Colonic mucosa (tissue), 4 donors: Measurements from ENCODE around the gene INTS6. TPM values are rescaled to one million over a fixed set of nuclear protein-coding genes. Genes with fewer than 3 reads are reported as not detected.

Source experiments
- DNase-seq: peaks from one replicate; pipeline ENCODE4 v3.0.0-alpha.2; 2020
- H3K27ac ChIP-seq: fragments of 200-600 bp; one replicate; pipeline ENCODE4 v1.8.0; 2021
- H3K27me3 ChIP-seq: fragments of 200-600 bp; one replicate; pipeline ENCODE4 v1.8.0; 2021
- H3K36me3 ChIP-seq: fragments of 200-600 bp; one replicate; pipeline ENCODE4 v1.8.0; 2021
- H3K4me1 ChIP-seq: fragments of 200-600 bp; one replicate; pipeline ENCODE4 v1.8.0; 2021; ENCODE audit warnings: mild to moderate bottlenecking
- H3K4me3 ChIP-seq: fragments of 200-600 bp; one replicate; pipeline ENCODE4 v1.8.0; 2021
- H3K9ac ChIP-seq, 2 donors: one replicate each; pipeline ENCODE4 v1.7.0; 2013; ENCODE audit warnings: control low read depth in 2 of 2, low read depth in 2 of 2, low read length in 2 of 2
- H3K9me3 ChIP-seq: fragments of 200-600 bp; one replicate; pipeline ENCODE4 v1.8.0; 2021
- CTCF ChIP-seq: fragments of 200-600 bp; IDR thresholded peaks from one replicate; pipeline ENCODE4 v1.8.0; 2022; ENCODE audit warnings: antibody characterized with exemption, mild to moderate bottlenecking
- intact Hi-C: fragments of 100-400 bp; cut with DNase I; formaldehyde crosslinking; loops from one replicate; pipeline ENCODE4 v1.14.1; 2022
- total RNA-seq, 2 donors: library from RNA; stranded (reverse); fragmentation: NEBNext Ultra II Directional in 1 of 2; extraction: Animal tissue kit (Norgen Biotek cat#: 25700) in 1 of 2; gene quantifications; one replicate each; pipeline ENCODE4 v1.2.1, GENCODE V29; 2021
- donor health status: healthy.
- donor health status: DM: no; HTN: no; CAD: no.
- donor health status: DM: no; HTN: no; CAD: no.

Gene INTS6
- total RNA-seq, 2 donors from 2014 or later = 30.8 to 32.3 TPM

GRCh38 chr13:51322826-51323225 is 130.0 kb downstream of the INTS6 start:
- Histone ChIP-seq H3K27ac (no peak overlapping the region), H3K4me1 (no peaks in the 10 kb centered on the region), H3K27me3 (no peaks in the 10 kb centered on the region), H3K4me3 (no peak overlapping the region), H3K9me3 (no peaks in the 10 kb centered on the region), H3K36me3 (no peaks in the 10 kb centered on the region), H3K9ac (no peak overlapping the region)
- intact Hi-C loops = no loop called here
- no peak for TF ChIP-seq CTCF
- no peak for DNase-seq

- no peaks in the 10 kb centered on the region for H3K36me3 ChIP-seq
- intact Hi-C loops = no loop called here
- no peak overlapping the region for H3K4me3 ChIP-seq
- no peak overlapping the region for H3K9ac ChIP-seq
- H3K4me1 ChIP-seq = no peaks in the 10 kb centered on the region
- DNase-seq = no peak
- H3K27me3 ChIP-seq = no peaks in the 10 kb centered on the region
- no peak for TF ChIP-seq CTCF
- no peaks in the 10 kb centered on the region for H3K9me3 ChIP-seq
- H3K27ac ChIP-seq = no peak overlapping the region
Observed at GRCh38 chr13:51321836-51322235, 131.0 kb downstream of the INTS6 start.

GRCh38 chr13:51318876-51319275 is 134.0 kb downstream of the INTS6 start:
- H3K36me3 ChIP-seq = no peaks in the 10 kb centered on the region
- no peak overlapping the region for H3K4me3 ChIP-seq
- H3K27me3 ChIP-seq = no peaks in the 10 kb centered on the region
- H3K9me3 ChIP-seq = no peaks in the 10 kb centered on the region
- H3K27ac ChIP-seq = no peak overlapping the region
- intact Hi-C loops = no loop called here
- DNase-seq = no peak
- H3K9ac ChIP-seq = no peak overlapping the region
- no peak for TF ChIP-seq CTCF
- no peaks in the 10 kb centered on the region for H3K4me1 ChIP-seq

- intact Hi-C loops = no loop called here
- H3K9me3 ChIP-seq = no peaks in the 10 kb centered on the region
- H3K4me3 ChIP-seq = no peak overlapping the region
- no peaks in the 10 kb centered on the region for H3K27me3 ChIP-seq
- TF ChIP-seq CTCF = no peak
- no peak overlapping the region for H3K9ac ChIP-seq
- H3K27ac ChIP-seq = no peak overlapping the region
- H3K36me3 ChIP-seq = no peaks in the 10 kb centered on the region
- no peaks in the 10 kb centered on the region for H3K4me1 ChIP-seq
- DNase-seq = no peak
Observed at GRCh38 chr13:51318015-51318414, 134.8 kb downstream of the INTS6 start.

- DNase-seq = no peak
- no peaks in the 10 kb centered on the region for H3K27me3 ChIP-seq
- no peak overlapping the region for H3K4me3 ChIP-seq
- no peak for TF ChIP-seq CTCF
- no peaks in the 10 kb centered on the region for H3K4me1 ChIP-seq
- intact Hi-C loops = no loop called here
- no peaks in the 10 kb centered on the region for H3K9me3 ChIP-seq
- no peak overlapping the region for H3K27ac ChIP-seq
- H3K9ac ChIP-seq = no peak overlapping the region
- no peaks in the 10 kb centered on the region for H3K36me3 ChIP-seq
Observed at GRCh38 chr13:51317262-51317661, 135.6 kb downstream of the INTS6 start.

- DNase-seq = no peak
- no peaks in the 10 kb centered on the region for H3K4me1 ChIP-seq
- H3K9me3 ChIP-seq = no peaks in the 10 kb centered on the region
- TF ChIP-seq CTCF = no peak
- H3K27me3 ChIP-seq = no peaks in the 10 kb centered on the region
- no peaks in the 10 kb centered on the region for H3K36me3 ChIP-seq
- no peak overlapping the region for H3K4me3 ChIP-seq
- no peak overlapping the region for H3K27ac ChIP-seq
- intact Hi-C loops = no loop called here
- H3K9ac ChIP-seq = no peak overlapping the region
Observed at GRCh38 chr13:51313619-51314018, 139.2 kb downstream of the INTS6 start.
